H9 (cell line): ENCODE data around the gene TBC1D20. TPM values are rescaled to one million over a fixed set of nuclear protein-coding genes. Genes with fewer than 3 reads are reported as not detected.
"Not testable (repeated sequence)": the region's sequence is repeated elsewhere in the genome, so short reads cannot be mapped to it uniquely, and the experiment has no call there.

Source experiments
- DNase-seq: peaks from one replicate; pipeline ENCODE4 v3.0.0-alpha.2; 2017
- H2AFZ ChIP-seq: one replicate; pipeline ENCODE4 v1.6.1; 2013; ENCODE audit warnings: mild to moderate bottlenecking, low read length, control low read depth, moderate library complexity
- H2AK5ac ChIP-seq: 2 replicates; pipeline ENCODE4 v1.6.1; 2013; ENCODE audit warnings: low read length, control low read depth, mixed read lengths; ENCODE audit not compliant: insufficient read length
- H2BK120ac ChIP-seq: one replicate; pipeline ENCODE4 v1.6.1; 2013; ENCODE audit warnings: low read depth, mild to moderate bottlenecking, low read length, control low read depth, inconsistent platforms; ENCODE audit not compliant: poor library complexity, severe bottlenecking
- H2BK12ac ChIP-seq: 2 replicates; pipeline ENCODE4 v1.6.1; 2013; ENCODE audit warnings: low read length, control low read depth, mixed read lengths, low read depth; ENCODE audit not compliant: insufficient read length
- H2BK15ac ChIP-seq: 2 replicates; pipeline ENCODE4 v1.6.1; 2013; ENCODE audit warnings: low read depth, low read length, control low read depth
- H2BK20ac ChIP-seq: one replicate; pipeline ENCODE4 v1.6.1; 2013; ENCODE audit warnings: low read depth, mild to moderate bottlenecking, low read length, control low read depth, inconsistent platforms; ENCODE audit not compliant: poor library complexity, severe bottlenecking
- H2BK5ac ChIP-seq: 2 replicates; pipeline ENCODE4 v1.6.1; 2013; ENCODE audit warnings: low read length, control low read depth, mixed read lengths; ENCODE audit not compliant: insufficient read length
- H3K14ac ChIP-seq: 2 replicates; pipeline ENCODE4 v1.6.1; 2013; ENCODE audit warnings: low read length, control low read depth; ENCODE audit not compliant: insufficient read depth
- H3K18ac ChIP-seq: 2 replicates; pipeline ENCODE4 v1.6.1; 2013; ENCODE audit warnings: low read depth, mild to moderate bottlenecking, mixed read lengths, low read length, control low read depth; ENCODE audit not compliant: insufficient read length
- H3K23ac ChIP-seq: 2 replicates; pipeline ENCODE4 v1.6.1; 2013; ENCODE audit warnings: low read length, control low read depth, mixed read lengths, low read depth; ENCODE audit not compliant: insufficient read length
- H3K23me2 ChIP-seq: 2 replicates; pipeline ENCODE4 v1.6.1; 2013; ENCODE audit warnings: low read depth, mild to moderate bottlenecking, mixed read lengths, low read length, control low read depth; ENCODE audit not compliant: insufficient read length, poor library complexity, severe bottlenecking
- H3K27ac ChIP-seq: 2 replicates; pipeline ENCODE4 v1.5.1; 2013; ENCODE audit warnings: low read length, control low read depth, mixed read lengths, low read depth; ENCODE audit not compliant: insufficient read length
- H3K27me3 ChIP-seq: 2 replicates; pipeline ENCODE4 v1.6.1; 2013; ENCODE audit warnings: low read length, control low read depth, inconsistent platforms; ENCODE audit not compliant: insufficient read depth
- H3K4ac ChIP-seq: 2 replicates; pipeline ENCODE4 v1.6.1; 2013; ENCODE audit warnings: low read depth, mild to moderate bottlenecking, control low read depth, inconsistent platforms, low read length, moderate library complexity
- H3K4me1 ChIP-seq: 2 replicates; pipeline ENCODE4 v1.6.1; 2013; ENCODE audit warnings: low read length, control low read depth, inconsistent platforms; ENCODE audit not compliant: insufficient read depth
- H3K4me2 ChIP-seq: 2 replicates; pipeline ENCODE4 v1.6.1; 2013; ENCODE audit warnings: low read length, control low read depth, mixed read lengths; ENCODE audit not compliant: insufficient read length, insufficient read depth
- H3K56ac ChIP-seq: 2 replicates; pipeline ENCODE4 v1.6.1; 2013; ENCODE audit warnings: low read depth, mild to moderate bottlenecking, mixed read lengths, low read length, control low read depth; ENCODE audit not compliant: insufficient read length
- H3K79me1 ChIP-seq: 2 replicates; pipeline ENCODE4 v1.6.1; 2013; ENCODE audit warnings: low read depth, mild to moderate bottlenecking, moderate library complexity, low read length, control low read depth, inconsistent platforms; ENCODE audit not compliant: insufficient read depth, poor library complexity, severe bottlenecking
- H3K79me2 ChIP-seq: 2 replicates; pipeline ENCODE4 v1.6.1; 2013; ENCODE audit warnings: low read length, control low read depth, inconsistent platforms; ENCODE audit not compliant: insufficient read depth
- H3K9ac ChIP-seq: 2 replicates; pipeline ENCODE4 v1.6.1; 2013; ENCODE audit warnings: low read length, control low read depth, mixed read lengths; ENCODE audit not compliant: insufficient read length; ENCODE audit errors: extremely low read depth
- H3K9me3 ChIP-seq: one replicate; pipeline ENCODE4 v1.6.1; 2013; ENCODE audit warnings: low read depth, low read length, inconsistent platforms; ENCODE audit not compliant: control insufficient read depth
- H3T11ph ChIP-seq: one replicate; pipeline ENCODE4 v1.6.1; 2013; ENCODE audit warnings: mild to moderate bottlenecking, low read length, control low read depth, inconsistent platforms
- H4K20me1 ChIP-seq: one replicate; pipeline ENCODE4 v1.6.1; 2013; ENCODE audit not compliant: control insufficient read depth, insufficient read length, insufficient read depth
- H4K5ac ChIP-seq: 2 replicates; pipeline ENCODE4 v1.6.1; 2013; ENCODE audit warnings: low read depth, mild to moderate bottlenecking, mixed read lengths, low read length, control low read depth; ENCODE audit not compliant: insufficient read length
- H4K8ac ChIP-seq: replicated peaks from 2 replicates; pipeline ENCODE4 v1.6.1; 2013; ENCODE audit warnings: low read length, control low read depth, mixed read lengths, low read depth; ENCODE audit not compliant: insufficient read length
- H4K91ac ChIP-seq: 2 replicates; pipeline ENCODE4 v1.6.1; 2013; ENCODE audit warnings: low read depth, mild to moderate bottlenecking, moderate library complexity, mixed read lengths, low read length, control low read depth; ENCODE audit not compliant: insufficient read length
- H3K27ac Mint-ChIP-seq, 3 experiments: 2 replicates in 2 of 3; 3 replicates in 1 of 3; pipeline ENCODE4 v1.8.0; 2020 to 2021; ENCODE audit warnings: mixed read lengths in 3 of 3, mild to moderate bottlenecking in 1 of 3, moderate library complexity in 1 of 3
- H3K27me3 Mint-ChIP-seq: 2 replicates; pipeline ENCODE4 v1.8.0; 2021; ENCODE audit warnings: low read depth, mild to moderate bottlenecking, moderate library complexity, mixed read lengths
- H3K36me3 Mint-ChIP-seq, 3 experiments: 2 replicates in 2 of 3; 3 replicates in 1 of 3; pipeline ENCODE4 v1.8.0; 2020 to 2021; ENCODE audit warnings: low read depth in 3 of 3, mixed read lengths in 3 of 3; ENCODE audit not compliant: insufficient read depth in 1 of 3
- H3K4me1 Mint-ChIP-seq, 2 experiments: 2 replicates each; pipeline ENCODE4 v1.8.0; 2020; ENCODE audit warnings: mixed read lengths in 2 of 2
- H3K4me3 Mint-ChIP-seq, 2 experiments: 2 replicates in 1 of 2; 3 replicates in 1 of 2; pipeline ENCODE4 v1.8.0; 2020 to 2021; ENCODE audit warnings: mild to moderate bottlenecking in 2 of 2, mixed read lengths in 2 of 2, moderate library complexity in 1 of 2
- H3K9me3 Mint-ChIP-seq, 2 experiments: 2 replicates in 1 of 2; 3 replicates in 1 of 2; pipeline ENCODE4 v1.8.0; 2020; ENCODE audit warnings: mild to moderate bottlenecking in 2 of 2, mixed read lengths in 2 of 2, moderate library complexity in 1 of 2
- WGBS: extraction: QIAGEN DNeasy Blood & Tissue Kit; methylation state at CpG from one replicate; pipeline ENCODE4 v1.1.7; 2013; ENCODE audit warnings: missing lambda C conversion rate, low lambda C conversion rate, mixed read lengths; ENCODE audit not compliant: insufficient read length; ENCODE audit errors: extremely low coverage; 5-methylcytosine and 5-hydroxymethylcytosine counted together
- total RNA-seq: library from RNA; stranded (reverse); gene quantifications from 2 replicates; pipeline ENCODE4 v1.2.1, GENCODE V29; 2021
- TF ChIP-seq, protein P1 (sequence below): fragments of 200-600 bp; sonication (generic); conservative IDR thresholded peaks from 3 replicates; pipeline ENCODE4 v1.8.0; 2021; ENCODE audit warnings: antibody characterized with exemption, mild to moderate bottlenecking

Gene TBC1D20
- total RNA-seq, 1 experiment from 2014 or later, result 17.9 TPM

DNA sequence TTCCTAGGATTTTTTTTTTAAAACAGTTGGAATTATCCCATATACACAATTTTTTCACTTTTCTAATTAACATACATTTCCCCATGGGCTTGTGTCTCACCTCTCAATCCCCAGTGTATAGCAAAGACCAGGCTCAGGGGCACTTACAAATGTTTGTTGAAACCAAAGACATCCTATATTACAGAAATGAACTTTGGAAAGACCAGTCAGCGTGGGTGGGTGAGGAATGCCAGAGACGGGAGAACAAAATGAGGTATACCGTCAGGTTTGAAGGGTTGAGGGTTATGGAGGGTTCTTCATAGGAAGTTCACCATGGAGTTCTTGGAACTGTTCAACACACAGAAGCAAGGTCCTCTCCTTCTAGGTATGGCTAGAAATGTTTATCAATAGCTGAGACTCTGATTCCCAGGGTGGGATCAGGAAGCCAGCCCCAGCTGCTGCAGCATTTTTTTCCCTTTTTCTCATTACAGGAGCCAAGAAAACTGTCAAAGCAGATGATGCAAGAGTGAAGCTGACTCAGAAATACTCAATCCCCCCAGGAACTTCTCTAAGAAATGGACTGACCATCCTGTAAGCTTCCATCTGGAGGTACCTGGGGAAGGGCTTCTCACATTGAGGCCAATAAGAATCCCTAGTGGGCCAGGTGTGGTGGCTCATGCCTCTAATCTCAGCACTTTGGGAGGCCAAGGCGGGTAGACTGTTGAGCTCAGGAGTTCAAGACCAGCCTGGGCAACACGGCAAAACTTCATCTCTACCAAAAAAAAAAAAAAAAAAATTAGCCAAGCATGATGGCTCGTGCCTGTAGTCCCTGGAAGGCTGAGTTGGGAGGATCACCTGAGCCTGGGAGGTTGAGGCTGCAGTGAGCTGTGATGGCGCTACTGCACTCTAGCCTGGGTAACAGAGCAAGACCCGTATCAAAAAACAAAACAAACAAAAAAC, 15.9 kb upstream of the TBC1D20 start:
- H3K23me2 ChIP-seq, result no peaks in the 10 kb centered on the region
- no peak overlapping the region for H2BK120ac ChIP-seq
- no peaks in the 10 kb centered on the region for H3K27me3 ChIP-seq
- H4K20me1 ChIP-seq, result no peaks in the 10 kb centered on the region
- H3K4me1 Mint-ChIP-seq, result no peaks in the 10 kb centered on the region
- H3K23ac ChIP-seq, result no peak overlapping the region
- no peak overlapping the region for H3K14ac ChIP-seq
- H2BK15ac ChIP-seq, result no peak overlapping the region
- H2BK12ac ChIP-seq, result no peak overlapping the region
- H3K9ac ChIP-seq, result no peak overlapping the region
- TF ChIP-seq, protein P1, sequence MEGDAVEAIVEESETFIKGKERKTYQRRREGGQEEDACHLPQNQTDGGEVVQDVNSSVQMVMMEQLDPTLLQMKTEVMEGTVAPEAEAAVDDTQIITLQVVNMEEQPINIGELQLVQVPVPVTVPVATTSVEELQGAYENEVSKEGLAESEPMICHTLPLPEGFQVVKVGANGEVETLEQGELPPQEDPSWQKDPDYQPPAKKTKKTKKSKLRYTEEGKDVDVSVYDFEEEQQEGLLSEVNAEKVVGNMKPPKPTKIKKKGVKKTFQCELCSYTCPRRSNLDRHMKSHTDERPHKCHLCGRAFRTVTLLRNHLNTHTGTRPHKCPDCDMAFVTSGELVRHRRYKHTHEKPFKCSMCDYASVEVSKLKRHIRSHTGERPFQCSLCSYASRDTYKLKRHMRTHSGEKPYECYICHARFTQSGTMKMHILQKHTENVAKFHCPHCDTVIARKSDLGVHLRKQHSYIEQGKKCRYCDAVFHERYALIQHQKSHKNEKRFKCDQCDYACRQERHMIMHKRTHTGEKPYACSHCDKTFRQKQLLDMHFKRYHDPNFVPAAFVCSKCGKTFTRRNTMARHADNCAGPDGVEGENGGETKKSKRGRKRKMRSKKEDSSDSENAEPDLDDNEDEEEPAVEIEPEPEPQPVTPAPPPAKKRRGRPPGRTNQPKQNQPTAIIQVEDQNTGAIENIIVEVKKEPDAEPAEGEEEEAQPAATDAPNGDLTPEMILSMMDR, result no peak
- no peak overlapping the region for H2BK5ac ChIP-seq
- no peak overlapping the region for H2BK20ac ChIP-seq
- no peak overlapping the region for H4K8ac ChIP-seq
- H3K79me1 ChIP-seq, result peaks cover 4% of the 10 kb centered on the region
- no peak for DNase-seq
- H2AFZ ChIP-seq, result no peak overlapping the region
- peaks cover 7% of the 10 kb centered on the region for H3K9me3 ChIP-seq
- H3K79me2 ChIP-seq, result no peaks in the 10 kb centered on the region
- peaks cover 30 to 83% (median 60%) of the 10 kb centered on the region in 3 experiments for H3K36me3 Mint-ChIP-seq
- H4K91ac ChIP-seq, result no peak overlapping the region
- H3K4me1 ChIP-seq, result no peaks in the 10 kb centered on the region
- H3K18ac ChIP-seq, result no peak overlapping the region
- H3K56ac ChIP-seq, result no peak overlapping the region
- H3K27me3 Mint-ChIP-seq, result peaks cover 3% of the 10 kb centered on the region
- H3K27ac ChIP-seq, result no peak overlapping the region
- H3T11ph ChIP-seq, result no peak overlapping the region
- no peak overlapping the region for H3K4me3 Mint-ChIP-seq
- no peak overlapping the region for H3K4ac ChIP-seq
- peak overlapping the region in 1 of 3 experiments; percentile 46; a peak in 1 of 7 replicates for H3K27ac Mint-ChIP-seq
- WGBS, result no CpG with 5 or more reads among the region's 8 CpGs
- no peak overlapping the region for H4K5ac ChIP-seq
- no peak overlapping the region for H3K4me2 ChIP-seq
- H2AK5ac ChIP-seq, result no peak overlapping the region
- H3K9me3 Mint-ChIP-seq, result peaks cover 1 to 8% of the 10 kb centered on the region in 2 experiments

DNA sequence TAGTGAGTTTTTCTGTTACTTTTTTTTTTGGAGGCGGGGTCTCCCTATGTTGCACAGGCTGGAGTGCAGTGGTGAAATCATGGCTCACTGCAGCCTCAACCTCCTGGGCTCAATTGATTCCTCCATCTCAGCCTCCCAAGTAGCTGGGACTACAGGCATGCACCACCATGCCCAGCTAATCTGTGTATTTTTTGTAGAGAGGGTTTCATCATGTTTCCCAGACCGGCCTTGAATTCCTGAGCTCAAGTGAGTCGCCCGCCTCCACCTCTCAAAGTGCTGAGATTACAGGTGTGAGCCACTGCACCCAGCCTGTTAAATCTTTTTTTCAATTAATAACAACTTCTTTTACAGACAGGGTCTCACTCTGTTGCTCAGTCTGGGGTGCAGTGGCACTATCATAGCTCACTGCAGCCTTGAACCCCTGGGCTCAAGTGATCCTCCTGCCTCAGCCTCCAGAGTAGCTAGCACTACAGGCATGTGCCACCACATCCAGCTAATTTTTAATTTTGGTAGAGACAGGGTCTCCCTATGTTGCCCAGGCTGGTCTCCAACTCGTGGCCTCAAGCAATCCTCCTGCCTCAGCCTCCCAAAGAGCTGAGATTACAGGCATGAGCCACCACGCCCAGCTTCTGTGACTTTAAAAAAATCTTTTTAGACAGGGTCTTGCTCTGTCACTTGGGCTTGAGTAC, 14.4 kb upstream of the TBC1D20 start:
- not testable (repeated sequence) for H3K27ac ChIP-seq, H3K56ac ChIP-seq, H3K4me2 ChIP-seq, H4K8ac ChIP-seq, H3K79me1 ChIP-seq, H4K5ac ChIP-seq, H3K4me1 ChIP-seq, H2BK120ac ChIP-seq, H4K20me1 ChIP-seq, H3K18ac ChIP-seq, H2BK15ac ChIP-seq, H3K27me3 ChIP-seq, H2BK5ac ChIP-seq, H2AK5ac ChIP-seq, H2BK12ac ChIP-seq, H2BK20ac ChIP-seq, H3K79me2 ChIP-seq, H4K91ac ChIP-seq, H2AFZ ChIP-seq, H3K4me3 Mint-ChIP-seq, H3T11ph ChIP-seq, H3K23ac ChIP-seq, H3K4ac ChIP-seq, H3K27ac Mint-ChIP-seq, H3K23me2 ChIP-seq, H3K4me1 Mint-ChIP-seq, H3K14ac ChIP-seq, DNase-seq, H3K9ac ChIP-seq
- peaks cover 20% of the 10 kb centered on the region for H3K9me3 ChIP-seq
- no CpG with 5 or more reads among the region's 6 CpGs for WGBS
- peaks cover 28 to 78% (median 49%) of the 10 kb centered on the region in 3 experiments; a peak in 6 of 7 replicates for H3K36me3 Mint-ChIP-seq
- peaks cover 15 to 21% of the 10 kb centered on the region in 2 experiments for H3K9me3 Mint-ChIP-seq
- H3K27me3 Mint-ChIP-seq, result peaks cover 11% of the 10 kb centered on the region
